GM23338 (cell line): Measurements from ENCODE around the gene ZNF20. TPM values are rescaled to one million over a fixed set of nuclear protein-coding genes. Genes with fewer than 3 reads are reported as not detected.

Experiments
- ATAC-seq: fragments of 200-7000 bp; cut with Tn5 transposase; 3 replicates; pipeline ENCODE4 v1.9.1; 2020
- DNase-seq: peaks from one replicate; pipeline ENCODE4 v3.0.0-alpha.2; 2015; ENCODE audit warnings: low spot score
- H2AFZ ChIP-seq: fragments of 200-600 bp; sonication (generic); 2 replicates; pipeline ENCODE4 v1.8.0; 2016; ENCODE audit warnings: antibody characterized with exemption, mild to moderate bottlenecking, moderate library complexity
- H3F3A ChIP-seq: fragments of 200-600 bp; sonication (generic); replicated peaks from 2 replicates; pipeline ENCODE4 v1.8.0; 2017; ENCODE audit warnings: antibody characterized with exemption, mixed run types, low read depth
- H3K27ac ChIP-seq: fragments of 200-600 bp; sonication (generic); 2 replicates; pipeline ENCODE4 v1.6.1; 2016; ENCODE audit warnings: low read depth
- H3K27me3 ChIP-seq: fragments of 200-600 bp; sonication (generic); 2 replicates; pipeline ENCODE4 v1.8.0; 2016; ENCODE audit warnings: mild to moderate bottlenecking, mixed run types, moderate library complexity; ENCODE audit not compliant: insufficient read depth
- H3K36me3 ChIP-seq: fragments of 200-600 bp; sonication (generic); 2 replicates; pipeline ENCODE4 v1.8.0; 2016; ENCODE audit warnings: mild to moderate bottlenecking; ENCODE audit not compliant: insufficient read depth
- H3K4me1 ChIP-seq: fragments of 200-600 bp; sonication (generic); 2 replicates; pipeline ENCODE4 v1.8.0; 2016; ENCODE audit warnings: mild to moderate bottlenecking, moderate library complexity; ENCODE audit not compliant: insufficient read depth
- H3K4me2 ChIP-seq: fragments of 200-600 bp; sonication (generic); 2 replicates; pipeline ENCODE4 v1.7.1; 2017; ENCODE audit warnings: mixed run types
- H3K4me3 ChIP-seq: fragments of 200-600 bp; sonication (generic); 2 replicates; pipeline ENCODE4 v1.6.1; 2016; ENCODE audit warnings: mixed run types
- H3K79me2 ChIP-seq: fragments of 200-600 bp; sonication (generic); replicated peaks from 2 replicates; pipeline ENCODE4 v1.8.0; 2017; ENCODE audit warnings: mild to moderate bottlenecking; ENCODE audit not compliant: insufficient read depth
- H3K9me2 ChIP-seq: fragments of 200-600 bp; sonication (generic); 2 replicates; pipeline ENCODE4 v1.8.0; 2017; ENCODE audit not compliant: insufficient read depth
- H4K20me1 ChIP-seq: fragments of 200-600 bp; sonication (generic); replicated peaks from 2 replicates; pipeline ENCODE4 v1.8.0; 2017; ENCODE audit warnings: mild to moderate bottlenecking; ENCODE audit not compliant: insufficient read depth
- H3K27ac Mint-ChIP-seq: 2 replicates; pipeline ENCODE4 v1.8.0; 2020; ENCODE audit warnings: inconsistent platforms, mild to moderate bottlenecking, moderate library complexity, mixed read lengths
- H3K27me3 Mint-ChIP-seq: 3 replicates; pipeline ENCODE4 v1.8.0; 2022; ENCODE audit warnings: low read depth, mild to moderate bottlenecking, moderate library complexity, mixed read lengths, inconsistent platforms; ENCODE audit not compliant: insufficient read depth, poor library complexity
- H3K36me3 Mint-ChIP-seq: 3 replicates; pipeline ENCODE4 v1.8.0; 2021; ENCODE audit warnings: low read depth, mild to moderate bottlenecking, inconsistent platforms, moderate library complexity, mixed read lengths
- H3K4me1 Mint-ChIP-seq: 3 replicates; pipeline ENCODE4 v1.8.0; 2020; ENCODE audit warnings: mild to moderate bottlenecking, inconsistent platforms, mixed read lengths
- H3K4me3 Mint-ChIP-seq: 3 replicates; pipeline ENCODE4 v1.8.0; 2021; ENCODE audit warnings: moderate library complexity, mild to moderate bottlenecking, inconsistent platforms, mixed read lengths
- H3K9me3 Mint-ChIP-seq: 3 replicates; pipeline ENCODE4 v1.8.0; 2020; ENCODE audit warnings: moderate library complexity, mild to moderate bottlenecking, inconsistent platforms, mixed read lengths
- CREB1 ChIP-seq: fragments of 250-450 bp; sonication (Bioruptor Pico); IDR thresholded peaks from 2 replicates; pipeline ENCODE4 v1.5.0; 2020; ENCODE audit warnings: low read depth, mild to moderate bottlenecking, moderate library complexity
- CTCF ChIP-seq, 2 experiments: fragments of 200-600 bp in 1 of 2; sonication (generic) in 1 of 2; conservative IDR thresholded peaks; 2 replicates each; pipeline versions ENCODE4 v1.5.1 to v1.6.1; 2016 to 2017; ENCODE audit warnings: antibody characterized with exemption in 2 of 2, low read depth in 2 of 2, mild to moderate bottlenecking in 2 of 2, moderate library complexity in 1 of 2
- EZH2 ChIP-seq: fragments of 200-600 bp; sonication (generic); IDR thresholded peaks from one replicate; pipeline ENCODE4 v1.8.0; 2017; ENCODE audit warnings: antibody characterized with exemption, mild to moderate bottlenecking, low read depth; ENCODE audit not compliant: unreplicated experiment
- EZH2phosphoT487 ChIP-seq: fragments of 200-600 bp; sonication (generic); IDR thresholded peaks from one replicate; pipeline ENCODE4 v1.8.1; 2018; ENCODE audit warnings: antibody characterized with exemption; ENCODE audit not compliant: unreplicated experiment
- NANOG ChIP-seq: IDR thresholded peaks from 2 replicates; pipeline ENCODE4 v1.6.1; 2016; ENCODE audit warnings: antibody characterized with exemption, borderline replicate concordance
- POLR2AphosphoS5 ChIP-seq: IDR thresholded peaks from 2 replicates; pipeline ENCODE4 v1.6.1; 2016; ENCODE audit warnings: antibody characterized with exemption, low read depth
- STAT1 ChIP-seq: IDR thresholded peaks from one replicate; pipeline ENCODE4 v1.6.1; 2016; ENCODE audit warnings: antibody characterized with exemption; ENCODE audit not compliant: unreplicated experiment
- ZNF114 ChIP-seq: fragments of 250-450 bp; sonication (Bioruptor Pico); IDR thresholded peaks from 2 replicates; pipeline ENCODE4 v1.5.0; 2020; ENCODE audit warnings: mild to moderate bottlenecking, moderate library complexity
- ZNF331 ChIP-seq: fragments of 250-450 bp; sonication (Bioruptor Pico); IDR thresholded peaks from 2 replicates; pipeline ENCODE4 v1.5.0; 2020; ENCODE audit warnings: low read depth, mild to moderate bottlenecking, moderate library complexity
- polyA plus RNA-seq: library from polyadenylated mRNA; unstranded; fragments of >200 nt; fragmentation: Nextera tagmentation; extraction: Ambion mirVana; gene quantifications from 2 replicates; pipeline ENCODE4 v1.2.1, GENCODE V29; 2016
- total RNA-seq: library from RNA; depleted of rRNA; stranded (reverse); fragments of >200 nt; shearing (Covaris generic); gene quantifications from 2 replicates; pipeline ENCODE4 v1.2.3, GENCODE V29; 2014
- TF ChIP-seq, protein P1 (sequence below): fragments of 250-450 bp; sonication (Bioruptor Pico); IDR thresholded peaks from 2 replicates; pipeline ENCODE4 v1.5.0; 2020; ENCODE audit warnings: mild to moderate bottlenecking, moderate library complexity
- TF ChIP-seq, protein P2 (sequence below): IDR thresholded peaks from 2 replicates; pipeline ENCODE4 v1.6.1; 2016; ENCODE audit warnings: antibody characterized with exemption
- TF ChIP-seq, protein P3 (sequence below): IDR thresholded peaks from one replicate; pipeline ENCODE4 v1.6.1; 2018; ENCODE audit warnings: antibody characterized with exemption; ENCODE audit not compliant: unreplicated experiment

Gene ZNF20
- total and polyA plus RNA-seq, 2 experiments from 2014 or later: 4.1 to 7.5 TPM

DNA sequence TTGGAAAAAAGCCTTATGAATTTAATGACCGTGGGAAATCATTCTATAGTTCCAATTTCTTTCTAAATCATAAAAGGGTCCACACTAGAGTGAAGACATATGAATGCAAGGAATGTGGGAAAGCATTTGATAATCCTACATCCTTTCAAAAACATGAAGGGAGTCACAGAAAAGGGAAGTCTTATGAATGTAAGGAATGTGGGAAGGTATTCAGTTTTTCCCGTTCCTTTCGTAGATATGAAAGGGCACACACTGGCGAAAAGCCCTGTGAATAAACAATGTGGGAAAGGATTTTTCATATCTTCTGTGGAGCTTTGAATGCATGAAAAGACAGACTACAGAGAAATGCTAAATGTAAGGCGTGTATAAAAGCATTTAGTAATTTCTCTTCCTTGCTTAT lies 27.0 kb downstream of the ZNF20 start (continued):
- TF ChIP-seq, protein P1, sequence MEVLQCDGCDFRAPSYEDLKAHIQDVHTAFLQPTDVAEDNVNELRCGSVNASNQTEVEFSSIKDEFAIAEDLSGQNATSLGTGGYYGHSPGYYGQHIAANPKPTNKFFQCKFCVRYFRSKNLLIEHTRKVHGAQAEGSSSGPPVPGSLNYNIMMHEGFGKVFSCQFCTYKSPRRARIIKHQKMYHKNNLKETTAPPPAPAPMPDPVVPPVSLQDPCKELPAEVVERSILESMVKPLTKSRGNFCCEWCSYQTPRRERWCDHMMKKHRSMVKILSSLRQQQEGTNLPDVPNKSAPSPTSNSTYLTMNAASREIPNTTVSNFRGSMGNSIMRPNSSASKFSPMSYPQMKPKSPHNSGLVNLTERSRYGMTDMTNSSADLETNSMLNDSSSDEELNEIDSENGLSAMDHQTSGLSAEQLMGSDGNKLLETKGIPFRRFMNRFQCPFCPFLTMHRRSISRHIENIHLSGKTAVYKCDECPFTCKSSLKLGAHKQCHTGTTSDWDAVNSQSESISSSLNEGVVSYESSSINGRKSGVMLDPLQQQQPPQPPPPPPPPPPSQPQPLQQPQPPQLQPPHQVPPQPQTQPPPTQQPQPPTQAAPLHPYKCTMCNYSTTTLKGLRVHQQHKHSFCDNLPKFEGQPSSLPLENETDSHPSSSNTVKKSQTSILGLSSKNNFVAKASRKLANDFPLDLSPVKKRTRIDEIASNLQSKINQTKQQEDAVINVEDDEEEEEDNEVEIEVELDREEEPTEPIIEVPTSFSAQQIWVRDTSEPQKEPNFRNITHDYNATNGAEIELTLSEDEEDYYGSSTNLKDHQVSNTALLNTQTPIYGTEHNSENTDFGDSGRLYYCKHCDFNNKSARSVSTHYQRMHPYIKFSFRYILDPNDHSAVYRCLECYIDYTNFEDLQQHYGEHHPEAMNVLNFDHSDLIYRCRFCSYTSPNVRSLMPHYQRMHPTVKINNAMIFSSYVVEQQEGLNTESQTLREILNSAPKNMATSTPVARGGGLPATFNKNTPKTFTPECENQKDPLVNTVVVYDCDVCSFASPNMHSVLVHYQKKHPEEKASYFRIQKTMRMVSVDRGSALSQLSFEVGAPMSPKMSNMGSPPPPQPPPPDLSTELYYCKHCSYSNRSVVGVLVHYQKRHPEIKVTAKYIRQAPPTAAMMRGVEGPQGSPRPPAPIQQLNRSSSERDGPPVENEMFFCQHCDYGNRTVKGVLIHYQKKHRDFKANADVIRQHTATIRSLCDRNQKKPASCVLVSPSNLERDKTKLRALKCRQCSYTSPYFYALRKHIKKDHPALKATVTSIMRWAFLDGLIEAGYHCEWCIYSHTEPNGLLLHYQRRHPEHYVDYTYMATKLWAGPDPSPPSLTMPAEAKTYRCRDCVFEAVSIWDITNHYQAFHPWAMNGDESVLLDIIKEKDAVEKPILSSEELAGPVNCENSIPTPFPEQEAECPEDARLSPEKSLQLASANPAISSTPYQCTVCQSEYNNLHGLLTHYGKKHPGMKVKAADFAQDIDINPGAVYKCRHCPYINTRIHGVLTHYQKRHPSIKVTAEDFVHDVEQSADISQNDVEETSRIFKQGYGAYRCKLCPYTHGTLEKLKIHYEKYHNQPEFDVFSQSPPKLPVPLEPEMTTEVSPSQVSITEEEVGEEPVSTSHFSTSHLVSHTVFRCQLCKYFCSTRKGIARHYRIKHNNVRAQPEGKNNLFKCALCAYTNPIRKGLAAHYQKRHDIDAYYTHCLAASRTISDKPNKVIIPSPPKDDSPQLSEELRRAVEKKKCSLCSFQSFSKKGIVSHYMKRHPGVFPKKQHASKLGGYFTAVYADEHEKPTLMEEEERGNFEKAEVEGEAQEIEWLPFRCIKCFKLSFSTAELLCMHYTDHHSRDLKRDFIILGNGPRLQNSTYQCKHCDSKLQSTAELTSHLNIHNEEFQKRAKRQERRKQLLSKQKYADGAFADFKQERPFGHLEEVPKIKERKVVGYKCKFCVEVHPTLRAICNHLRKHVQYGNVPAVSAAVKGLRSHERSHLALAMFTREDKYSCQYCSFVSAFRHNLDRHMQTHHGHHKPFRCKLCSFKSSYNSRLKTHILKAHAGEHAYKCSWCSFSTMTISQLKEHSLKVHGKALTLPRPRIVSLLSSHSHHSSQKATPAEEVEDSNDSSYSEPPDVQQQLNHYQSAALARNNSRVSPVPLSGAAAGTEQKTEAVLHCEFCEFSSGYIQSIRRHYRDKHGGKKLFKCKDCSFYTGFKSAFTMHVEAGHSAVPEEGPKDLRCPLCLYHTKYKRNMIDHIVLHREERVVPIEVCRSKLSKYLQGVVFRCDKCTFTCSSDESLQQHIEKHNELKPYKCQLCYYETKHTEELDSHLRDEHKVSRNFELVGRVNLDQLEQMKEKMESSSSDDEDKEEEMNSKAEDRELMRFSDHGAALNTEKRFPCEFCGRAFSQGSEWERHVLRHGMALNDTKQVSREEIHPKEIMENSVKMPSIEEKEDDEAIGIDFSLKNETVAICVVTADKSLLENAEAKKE (CRISPR knock-in tag): no peak
- no peak for TF ChIP-seq CREB1 (CRISPR knock-in tag)
- no peak for TF ChIP-seq ZNF331 (CRISPR knock-in tag)
- no peak for TF ChIP-seq EZH2phosphoT487
- TF ChIP-seq STAT1: no peak

- no peak for ATAC-seq
- Mint-ChIP-seq H3K36me3 (peaks cover 33% of the 10 kb centered on the region; the same call in 2 of the 3 replicates), H3K27ac (no peak overlapping the region), H3K4me1 (no peaks in the 10 kb centered on the region), H3K4me3 (no peak overlapping the region), H3K27me3 (no peaks in the 10 kb centered on the region), H3K9me3 (peaks cover 87% of the 10 kb centered on the region)
- Histone ChIP-seq H3K27ac (peak overlapping the region; percentile 63; the same call in 1 of the 2 replicates), H3K36me3 (peaks cover 62% of the 10 kb centered on the region), H3K4me1 (no peaks in the 10 kb centered on the region), H3F3A (peaks cover 8% of the 10 kb centered on the region; the same call in 1 of the 2 replicates), H2AFZ (no peak overlapping the region), H3K27me3 (no peaks in the 10 kb centered on the region), H3K9me2 (peaks cover 6% of the 10 kb centered on the region; the same call in 1 of the 2 replicates), H3K4me3 (peak overlapping the region; percentile 8; the same call in 1 of the 2 replicates), H3K4me2 (no peak overlapping the region), H3K79me2 (peaks cover 25% of the 10 kb centered on the region), H4K20me1 (no peaks in the 10 kb centered on the region)
- DNase-seq: no peak
- TF ChIP-seq EZH2 (no peak), ZNF114 (CRISPR knock-in tag) (no peak), ZNF331 (CRISPR knock-in tag) (no peak), NANOG (no peak), CTCF (conservative IDR thresholded peaks at IDR 0.05; ENCODE audit: low read depth in 2 of 2) (no peak), EZH2phosphoT487 (no peak), STAT1 (no peak), POLR2AphosphoS5 (no peak)
- TF ChIP-seq, protein P2, sequence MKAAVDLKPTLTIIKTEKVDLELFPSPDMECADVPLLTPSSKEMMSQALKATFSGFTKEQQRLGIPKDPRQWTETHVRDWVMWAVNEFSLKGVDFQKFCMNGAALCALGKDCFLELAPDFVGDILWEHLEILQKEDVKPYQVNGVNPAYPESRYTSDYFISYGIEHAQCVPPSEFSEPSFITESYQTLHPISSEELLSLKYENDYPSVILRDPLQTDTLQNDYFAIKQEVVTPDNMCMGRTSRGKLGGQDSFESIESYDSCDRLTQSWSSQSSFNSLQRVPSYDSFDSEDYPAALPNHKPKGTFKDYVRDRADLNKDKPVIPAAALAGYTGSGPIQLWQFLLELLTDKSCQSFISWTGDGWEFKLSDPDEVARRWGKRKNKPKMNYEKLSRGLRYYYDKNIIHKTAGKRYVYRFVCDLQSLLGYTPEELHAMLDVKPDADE: no peak
- TF ChIP-seq, protein P3, sequence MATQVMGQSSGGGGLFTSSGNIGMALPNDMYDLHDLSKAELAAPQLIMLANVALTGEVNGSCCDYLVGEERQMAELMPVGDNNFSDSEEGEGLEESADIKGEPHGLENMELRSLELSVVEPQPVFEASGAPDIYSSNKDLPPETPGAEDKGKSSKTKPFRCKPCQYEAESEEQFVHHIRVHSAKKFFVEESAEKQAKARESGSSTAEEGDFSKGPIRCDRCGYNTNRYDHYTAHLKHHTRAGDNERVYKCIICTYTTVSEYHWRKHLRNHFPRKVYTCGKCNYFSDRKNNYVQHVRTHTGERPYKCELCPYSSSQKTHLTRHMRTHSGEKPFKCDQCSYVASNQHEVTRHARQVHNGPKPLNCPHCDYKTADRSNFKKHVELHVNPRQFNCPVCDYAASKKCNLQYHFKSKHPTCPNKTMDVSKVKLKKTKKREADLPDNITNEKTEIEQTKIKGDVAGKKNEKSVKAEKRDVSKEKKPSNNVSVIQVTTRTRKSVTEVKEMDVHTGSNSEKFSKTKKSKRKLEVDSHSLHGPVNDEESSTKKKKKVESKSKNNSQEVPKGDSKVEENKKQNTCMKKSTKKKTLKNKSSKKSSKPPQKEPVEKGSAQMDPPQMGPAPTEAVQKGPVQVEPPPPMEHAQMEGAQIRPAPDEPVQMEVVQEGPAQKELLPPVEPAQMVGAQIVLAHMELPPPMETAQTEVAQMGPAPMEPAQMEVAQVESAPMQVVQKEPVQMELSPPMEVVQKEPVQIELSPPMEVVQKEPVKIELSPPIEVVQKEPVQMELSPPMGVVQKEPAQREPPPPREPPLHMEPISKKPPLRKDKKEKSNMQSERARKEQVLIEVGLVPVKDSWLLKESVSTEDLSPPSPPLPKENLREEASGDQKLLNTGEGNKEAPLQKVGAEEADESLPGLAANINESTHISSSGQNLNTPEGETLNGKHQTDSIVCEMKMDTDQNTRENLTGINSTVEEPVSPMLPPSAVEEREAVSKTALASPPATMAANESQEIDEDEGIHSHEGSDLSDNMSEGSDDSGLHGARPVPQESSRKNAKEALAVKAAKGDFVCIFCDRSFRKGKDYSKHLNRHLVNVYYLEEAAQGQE: no peak
Observed at GRCh38 chr19:12112701-12113100, 27.4 kb downstream of the ZNF20 start.
